B cell (primary cell): ENCODE data around the gene GRM4.

Experiments
- EZH2 ChIP-seq: IDR thresholded peaks from 2 replicates; pipeline ENCODE4 v1.6.1; 2012; ENCODE audit warnings: borderline replicate concordance, low read depth, mild to moderate bottlenecking, moderate library complexity, low read length; ENCODE audit not compliant: insufficient read depth, poor library complexity, severe bottlenecking
- TF ChIP-seq, protein P1 (sequence below): fragments of 200-600 bp; IDR thresholded peaks from one replicate; pipeline ENCODE4 v1.8.0; 2022; ENCODE audit warnings: antibody characterized with exemption, mild to moderate bottlenecking

DNA sequence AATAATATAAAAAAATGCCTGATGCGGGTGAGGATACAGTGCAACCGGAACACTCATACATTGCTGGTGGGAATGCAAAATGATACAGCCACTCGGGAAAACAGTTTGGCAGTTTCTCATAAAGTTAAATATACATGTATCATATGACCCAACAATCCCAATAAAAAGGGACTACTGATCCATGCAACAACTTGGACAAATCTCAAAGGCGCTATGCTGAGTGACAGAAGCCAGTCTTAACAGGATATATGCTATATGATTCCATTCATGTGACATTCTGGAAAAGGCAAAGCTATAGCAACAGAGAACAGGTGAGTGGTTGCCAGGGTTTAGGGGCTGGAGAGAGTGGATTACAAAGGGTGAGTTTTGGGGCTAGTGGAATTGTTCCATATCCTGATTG lies 171.9 kb downstream of the GRM4 start:
- TF ChIP-seq, protein P1, sequence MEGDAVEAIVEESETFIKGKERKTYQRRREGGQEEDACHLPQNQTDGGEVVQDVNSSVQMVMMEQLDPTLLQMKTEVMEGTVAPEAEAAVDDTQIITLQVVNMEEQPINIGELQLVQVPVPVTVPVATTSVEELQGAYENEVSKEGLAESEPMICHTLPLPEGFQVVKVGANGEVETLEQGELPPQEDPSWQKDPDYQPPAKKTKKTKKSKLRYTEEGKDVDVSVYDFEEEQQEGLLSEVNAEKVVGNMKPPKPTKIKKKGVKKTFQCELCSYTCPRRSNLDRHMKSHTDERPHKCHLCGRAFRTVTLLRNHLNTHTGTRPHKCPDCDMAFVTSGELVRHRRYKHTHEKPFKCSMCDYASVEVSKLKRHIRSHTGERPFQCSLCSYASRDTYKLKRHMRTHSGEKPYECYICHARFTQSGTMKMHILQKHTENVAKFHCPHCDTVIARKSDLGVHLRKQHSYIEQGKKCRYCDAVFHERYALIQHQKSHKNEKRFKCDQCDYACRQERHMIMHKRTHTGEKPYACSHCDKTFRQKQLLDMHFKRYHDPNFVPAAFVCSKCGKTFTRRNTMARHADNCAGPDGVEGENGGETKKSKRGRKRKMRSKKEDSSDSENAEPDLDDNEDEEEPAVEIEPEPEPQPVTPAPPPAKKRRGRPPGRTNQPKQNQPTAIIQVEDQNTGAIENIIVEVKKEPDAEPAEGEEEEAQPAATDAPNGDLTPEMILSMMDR, result no peak
- no peak for TF ChIP-seq EZH2
